ENCODE data around the gene RAET1G. TPM values are rescaled to one million over a fixed set of nuclear protein-coding genes. Genes with fewer than 3 reads are reported as not detected.
A peak's percentile ranks its signal among the peaks of the same experiment; 100 is the strongest.

Gene RAET1G
- total and polyA plus RNA-seq, 2 of the 13 experiments (the other 11 are each of a cell fraction or from before 2014, with no cell fraction given): not detected

DNA sequence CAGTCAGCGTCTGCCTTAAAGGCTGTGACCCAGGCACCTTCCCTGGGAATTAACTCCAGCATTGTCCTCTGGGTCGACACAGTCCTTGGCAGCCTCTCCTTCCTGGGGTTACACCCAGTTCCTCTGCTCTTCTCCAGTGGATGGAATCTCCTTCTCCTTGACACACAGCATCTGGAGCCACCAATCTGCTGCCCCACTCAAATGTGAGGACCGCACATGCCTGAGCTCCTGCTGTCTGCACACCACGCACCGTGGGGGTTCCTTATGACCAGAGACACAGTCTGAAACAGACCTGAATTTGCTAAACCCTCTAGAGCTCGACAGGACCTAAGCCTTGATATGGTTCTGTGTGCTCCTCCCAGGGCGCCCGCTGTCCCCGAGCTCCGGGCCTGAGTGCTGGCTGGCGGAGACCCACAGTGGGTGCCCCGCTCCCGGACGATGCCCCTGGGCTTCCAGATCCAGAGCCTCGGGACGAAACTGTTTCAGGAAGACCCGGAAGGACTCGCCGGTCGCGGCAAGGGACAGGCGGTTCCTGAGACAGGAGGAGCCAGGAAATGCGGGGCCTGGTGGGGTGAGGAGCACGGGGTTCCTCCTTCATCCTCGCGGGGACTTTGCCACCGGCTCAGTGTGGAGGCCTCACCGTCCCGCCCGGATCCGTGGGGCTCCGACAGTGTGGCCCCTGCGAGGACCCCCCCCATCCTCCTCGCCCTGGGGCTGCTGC, 2.5 kb upstream of the RAET1G start (continued):
- TF ChIP-seq, protein P1, sequence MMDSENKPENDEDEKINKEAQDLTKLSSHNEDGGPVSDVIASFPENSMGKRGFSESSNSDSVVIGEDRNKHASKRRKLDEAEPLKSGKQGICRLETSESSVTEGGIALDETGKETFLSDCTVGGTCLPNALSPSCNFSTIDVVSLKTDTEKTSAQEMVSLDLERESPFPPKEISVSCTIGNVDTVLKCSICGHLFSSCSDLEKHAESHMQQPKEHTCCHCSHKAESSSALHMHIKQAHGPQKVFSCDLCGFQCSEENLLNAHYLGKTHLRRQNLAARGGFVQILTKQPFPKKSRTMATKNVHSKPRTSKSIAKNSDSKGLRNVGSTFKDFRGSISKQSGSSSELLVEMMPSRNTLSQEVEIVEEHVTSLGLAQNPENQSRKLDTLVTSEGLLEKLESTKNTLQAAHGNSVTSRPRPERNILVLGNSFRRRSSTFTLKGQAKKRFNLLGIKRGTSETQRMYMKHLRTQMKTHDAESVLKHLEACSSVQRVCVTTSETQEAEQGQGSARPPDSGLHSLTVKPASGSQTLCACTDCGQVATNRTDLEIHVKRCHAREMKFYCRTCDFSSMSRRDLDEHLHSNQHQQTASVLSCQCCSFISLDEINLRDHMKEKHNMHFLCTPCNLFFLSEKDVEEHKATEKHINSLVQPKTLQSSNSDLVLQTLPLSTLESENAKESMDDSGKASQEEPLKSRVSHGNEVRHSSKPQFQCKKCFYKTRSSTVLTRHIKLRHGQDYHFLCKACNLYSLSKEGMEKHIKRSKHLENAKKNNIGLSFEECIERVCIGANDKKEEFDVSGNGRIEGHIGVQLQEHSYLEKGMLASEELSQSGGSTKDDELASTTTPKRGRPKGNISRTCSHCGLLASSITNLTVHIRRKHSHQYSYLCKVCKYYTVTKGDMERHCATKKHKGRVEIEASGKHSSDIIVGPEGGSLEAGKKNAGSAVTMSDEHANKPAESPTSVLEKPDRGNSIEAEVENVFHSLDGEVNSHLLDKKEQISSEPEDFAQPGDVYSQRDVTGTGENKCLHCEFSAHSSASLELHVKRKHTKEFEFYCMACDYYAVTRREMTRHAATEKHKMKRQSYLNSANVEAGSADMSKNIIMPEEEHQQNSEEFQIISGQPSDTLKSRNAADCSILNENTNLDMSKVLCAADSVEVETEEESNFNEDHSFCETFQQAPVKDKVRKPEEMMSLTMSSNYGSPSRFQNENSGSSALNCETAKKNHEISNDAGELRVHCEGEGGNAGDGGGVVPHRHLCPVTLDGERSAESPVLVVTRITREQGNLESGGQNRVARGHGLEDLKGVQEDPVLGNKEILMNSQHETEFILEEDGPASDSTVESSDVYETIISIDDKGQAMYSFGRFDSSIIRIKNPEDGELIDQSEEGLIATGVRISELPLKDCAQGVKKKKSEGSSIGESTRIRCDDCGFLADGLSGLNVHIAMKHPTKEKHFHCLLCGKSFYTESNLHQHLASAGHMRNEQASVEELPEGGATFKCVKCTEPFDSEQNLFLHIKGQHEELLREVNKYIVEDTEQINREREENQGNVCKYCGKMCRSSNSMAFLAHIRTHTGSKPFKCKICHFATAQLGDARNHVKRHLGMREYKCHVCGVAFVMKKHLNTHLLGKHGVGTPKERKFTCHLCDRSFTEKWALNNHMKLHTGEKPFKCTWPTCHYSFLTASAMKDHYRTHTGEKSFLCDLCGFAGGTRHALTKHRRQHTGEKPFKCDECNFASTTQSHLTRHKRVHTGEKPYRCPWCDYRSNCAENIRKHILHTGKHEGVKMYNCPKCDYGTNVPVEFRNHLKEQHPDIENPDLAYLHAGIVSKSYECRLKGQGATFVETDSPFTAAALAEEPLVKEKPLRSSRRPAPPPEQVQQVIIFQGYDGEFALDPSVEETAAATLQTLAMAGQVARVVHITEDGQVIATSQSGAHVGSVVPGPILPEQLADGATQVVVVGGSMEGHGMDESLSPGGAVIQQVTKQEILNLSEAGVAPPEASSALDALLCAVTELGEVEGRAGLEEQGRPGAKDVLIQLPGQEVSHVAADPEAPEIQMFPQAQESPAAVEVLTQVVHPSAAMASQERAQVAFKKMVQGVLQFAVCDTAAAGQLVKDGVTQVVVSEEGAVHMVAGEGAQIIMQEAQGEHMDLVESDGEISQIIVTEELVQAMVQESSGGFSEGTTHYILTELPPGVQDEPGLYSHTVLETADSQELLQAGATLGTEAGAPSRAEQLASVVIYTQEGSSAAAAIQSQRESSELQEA (CRISPR knock-in tag; IDR thresholded peaks at IDR 0.05; ENCODE audit: not compliant biosample characterization): peak; percentile 47
- TF ChIP-seq, protein P2, sequence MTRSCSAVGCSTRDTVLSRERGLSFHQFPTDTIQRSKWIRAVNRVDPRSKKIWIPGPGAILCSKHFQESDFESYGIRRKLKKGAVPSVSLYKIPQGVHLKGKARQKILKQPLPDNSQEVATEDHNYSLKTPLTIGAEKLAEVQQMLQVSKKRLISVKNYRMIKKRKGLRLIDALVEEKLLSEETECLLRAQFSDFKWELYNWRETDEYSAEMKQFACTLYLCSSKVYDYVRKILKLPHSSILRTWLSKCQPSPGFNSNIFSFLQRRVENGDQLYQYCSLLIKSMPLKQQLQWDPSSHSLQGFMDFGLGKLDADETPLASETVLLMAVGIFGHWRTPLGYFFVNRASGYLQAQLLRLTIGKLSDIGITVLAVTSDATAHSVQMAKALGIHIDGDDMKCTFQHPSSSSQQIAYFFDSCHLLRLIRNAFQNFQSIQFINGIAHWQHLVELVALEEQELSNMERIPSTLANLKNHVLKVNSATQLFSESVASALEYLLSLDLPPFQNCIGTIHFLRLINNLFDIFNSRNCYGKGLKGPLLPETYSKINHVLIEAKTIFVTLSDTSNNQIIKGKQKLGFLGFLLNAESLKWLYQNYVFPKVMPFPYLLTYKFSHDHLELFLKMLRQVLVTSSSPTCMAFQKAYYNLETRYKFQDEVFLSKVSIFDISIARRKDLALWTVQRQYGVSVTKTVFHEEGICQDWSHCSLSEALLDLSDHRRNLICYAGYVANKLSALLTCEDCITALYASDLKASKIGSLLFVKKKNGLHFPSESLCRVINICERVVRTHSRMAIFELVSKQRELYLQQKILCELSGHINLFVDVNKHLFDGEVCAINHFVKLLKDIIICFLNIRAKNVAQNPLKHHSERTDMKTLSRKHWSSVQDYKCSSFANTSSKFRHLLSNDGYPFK (CRISPR knock-in tag; IDR thresholded peaks at IDR 0.05; ENCODE audit: borderline replicate concordance): peak; percentile 67; the same call in 1 of the 2 replicates
- TF ChIP-seq, protein P3, sequence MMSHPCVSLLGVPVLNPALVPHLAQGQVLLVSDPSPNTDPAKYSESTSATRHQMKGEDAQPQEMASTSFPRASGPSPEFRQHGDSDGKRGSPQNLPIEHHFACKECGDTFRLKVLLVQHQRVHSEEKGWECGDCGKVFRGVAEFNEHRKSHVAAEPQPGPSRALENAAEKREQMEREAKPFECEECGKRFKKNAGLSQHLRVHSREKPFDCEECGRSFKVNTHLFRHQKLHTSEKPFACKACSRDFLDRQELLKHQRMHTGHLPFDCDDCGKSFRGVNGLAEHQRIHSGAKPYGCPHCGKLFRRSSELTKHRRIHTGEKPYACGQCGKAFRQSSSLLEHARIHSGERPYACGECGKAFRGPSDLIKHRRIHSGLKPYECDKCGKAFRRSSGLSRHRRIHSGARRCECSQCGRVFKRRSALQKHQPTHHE (CRISPR knock-in tag; IDR thresholded peaks at IDR 0.05; ENCODE audit: borderline replicate concordance): 0 out of 2 replicates have a peak, but pooled peaks have one; percentile 24
- TF ChIP-seq ZNF558 (CRISPR knock-in tag; IDR thresholded peaks at IDR 0.05; ENCODE audit: borderline replicate concordance) (peak; percentile 71; the same call in 1 of the 2 replicates), ZNF224 (CRISPR knock-in tag; IDR thresholded peaks at IDR 0.05) (no peak), FOXO1 (CRISPR knock-in tag; IDR thresholded peaks at IDR 0.05) (no peak), ZSCAN21 (CRISPR knock-in tag; IDR thresholded peaks at IDR 0.05; ENCODE audit: borderline replicate concordance) (peak; percentile 14; the same call in 1 of the 2 replicates), SETDB1 (CRISPR knock-in tag; IDR thresholded peaks at IDR 0.05; ENCODE audit: borderline replicate concordance) (0 out of 2 replicates have a peak, but pooled peaks have one; percentile 66)
- TF ChIP-seq, protein P4, sequence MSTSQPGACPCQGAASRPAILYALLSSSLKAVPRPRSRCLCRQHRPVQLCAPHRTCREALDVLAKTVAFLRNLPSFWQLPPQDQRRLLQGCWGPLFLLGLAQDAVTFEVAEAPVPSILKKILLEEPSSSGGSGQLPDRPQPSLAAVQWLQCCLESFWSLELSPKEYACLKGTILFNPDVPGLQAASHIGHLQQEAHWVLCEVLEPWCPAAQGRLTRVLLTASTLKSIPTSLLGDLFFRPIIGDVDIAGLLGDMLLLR (CRISPR knock-in tag; IDR thresholded peaks at IDR 0.05): 0 out of 2 replicates have a peak, but pooled peaks have one; percentile 50
- TF ChIP-seq, protein P5, sequence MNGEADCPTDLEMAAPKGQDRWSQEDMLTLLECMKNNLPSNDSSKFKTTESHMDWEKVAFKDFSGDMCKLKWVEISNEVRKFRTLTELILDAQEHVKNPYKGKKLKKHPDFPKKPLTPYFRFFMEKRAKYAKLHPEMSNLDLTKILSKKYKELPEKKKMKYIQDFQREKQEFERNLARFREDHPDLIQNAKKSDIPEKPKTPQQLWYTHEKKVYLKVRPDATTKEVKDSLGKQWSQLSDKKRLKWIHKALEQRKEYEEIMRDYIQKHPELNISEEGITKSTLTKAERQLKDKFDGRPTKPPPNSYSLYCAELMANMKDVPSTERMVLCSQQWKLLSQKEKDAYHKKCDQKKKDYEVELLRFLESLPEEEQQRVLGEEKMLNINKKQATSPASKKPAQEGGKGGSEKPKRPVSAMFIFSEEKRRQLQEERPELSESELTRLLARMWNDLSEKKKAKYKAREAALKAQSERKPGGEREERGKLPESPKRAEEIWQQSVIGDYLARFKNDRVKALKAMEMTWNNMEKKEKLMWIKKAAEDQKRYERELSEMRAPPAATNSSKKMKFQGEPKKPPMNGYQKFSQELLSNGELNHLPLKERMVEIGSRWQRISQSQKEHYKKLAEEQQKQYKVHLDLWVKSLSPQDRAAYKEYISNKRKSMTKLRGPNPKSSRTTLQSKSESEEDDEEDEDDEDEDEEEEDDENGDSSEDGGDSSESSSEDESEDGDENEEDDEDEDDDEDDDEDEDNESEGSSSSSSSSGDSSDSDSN (CRISPR knock-in tag; IDR thresholded peaks at IDR 0.05): peak; percentile 72; the same call in 1 of the 2 replicates
